Measurements from ENCODE around the gene SLC7A14. TPM values are rescaled to one million over a fixed set of nuclear protein-coding genes. Genes with fewer than 3 reads are reported as not detected.
A peak's percentile ranks its signal among the peaks of the same experiment; 100 is the strongest.

Gene SLC7A14
- total RNA-seq = not detected

DNA sequence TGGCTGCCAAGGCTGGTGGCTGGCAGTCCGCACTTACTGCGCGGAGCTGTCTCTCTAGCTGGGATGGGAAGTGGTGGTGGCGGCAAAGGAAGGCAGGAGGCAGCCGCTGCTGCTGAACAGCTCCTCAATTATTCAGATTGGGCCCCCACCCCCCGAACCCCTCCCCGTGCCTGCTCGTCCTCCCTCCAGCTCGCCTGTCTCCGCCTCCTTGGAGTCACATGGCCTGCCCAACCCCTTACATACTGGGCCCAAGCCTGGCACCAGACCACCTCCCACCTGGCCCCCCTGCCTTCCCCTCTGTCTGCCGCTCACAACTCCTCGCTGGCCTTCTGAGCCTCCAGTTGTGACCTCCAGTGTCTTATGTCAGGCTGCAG is at the start of gene SLC7A14:
Gene SLC7A14, minus strand, starts transcription at position 139 of the 374 bp plus-strand sequence. CDS start 59,139 bp downstream, outside the sequence.
- intact Hi-C loops (cut with DNase I) = no loop called here
- TF ChIP-seq, protein P1, sequence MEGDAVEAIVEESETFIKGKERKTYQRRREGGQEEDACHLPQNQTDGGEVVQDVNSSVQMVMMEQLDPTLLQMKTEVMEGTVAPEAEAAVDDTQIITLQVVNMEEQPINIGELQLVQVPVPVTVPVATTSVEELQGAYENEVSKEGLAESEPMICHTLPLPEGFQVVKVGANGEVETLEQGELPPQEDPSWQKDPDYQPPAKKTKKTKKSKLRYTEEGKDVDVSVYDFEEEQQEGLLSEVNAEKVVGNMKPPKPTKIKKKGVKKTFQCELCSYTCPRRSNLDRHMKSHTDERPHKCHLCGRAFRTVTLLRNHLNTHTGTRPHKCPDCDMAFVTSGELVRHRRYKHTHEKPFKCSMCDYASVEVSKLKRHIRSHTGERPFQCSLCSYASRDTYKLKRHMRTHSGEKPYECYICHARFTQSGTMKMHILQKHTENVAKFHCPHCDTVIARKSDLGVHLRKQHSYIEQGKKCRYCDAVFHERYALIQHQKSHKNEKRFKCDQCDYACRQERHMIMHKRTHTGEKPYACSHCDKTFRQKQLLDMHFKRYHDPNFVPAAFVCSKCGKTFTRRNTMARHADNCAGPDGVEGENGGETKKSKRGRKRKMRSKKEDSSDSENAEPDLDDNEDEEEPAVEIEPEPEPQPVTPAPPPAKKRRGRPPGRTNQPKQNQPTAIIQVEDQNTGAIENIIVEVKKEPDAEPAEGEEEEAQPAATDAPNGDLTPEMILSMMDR (IDR thresholded peaks at IDR 0.05) = no peak
- H3K4me1 ChIP-seq = peaks cover 0 to 5% of the 10 kb centered on the region in 2 donors
- peak within 1 kb of the TSS; percentile 23 to 44 for H3K4me3 ChIP-seq
- no peaks in the 10 kb centered on the region for H3K36me3 ChIP-seq
- H3K27ac ChIP-seq = no peak within 1 kb of the TSS
- H3K9me3 ChIP-seq = no peaks in the 10 kb centered on the region
- peaks cover 10% of the 10 kb centered on the region for H3K27me3 ChIP-seq
- no peak for DNase-seq (ENCODE audit: low spot score in 2 of 2)

DNA sequence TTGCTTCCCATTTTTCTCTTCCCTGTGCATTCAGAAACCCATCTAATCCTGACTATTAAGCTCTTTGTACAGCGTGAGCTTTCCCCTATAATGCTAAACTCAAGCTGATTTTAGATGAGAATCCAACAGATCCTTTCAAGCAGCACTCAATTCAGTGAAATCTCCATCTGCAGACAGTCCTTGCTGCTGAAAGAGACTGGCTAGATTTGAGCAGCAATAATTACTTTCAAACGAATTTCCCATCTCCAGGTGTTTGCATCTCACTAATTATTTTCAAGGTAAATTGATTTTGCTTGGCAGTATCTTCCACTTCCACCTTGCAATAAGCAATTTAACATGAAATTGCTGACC is 49.5 kb upstream of the SLC7A14 start:
- Histone ChIP-seq H3K27me3 (no peaks in the 10 kb centered on the region), H3K27ac (no peak overlapping the region), H3K36me3 (no peaks in the 10 kb centered on the region), H3K4me3 (no peak overlapping the region), H3K4me1 (no peaks in the 10 kb centered on the region), H3K9me3 (no peaks in the 10 kb centered on the region)
- intact Hi-C loops (cut with DNase I) = no loop called here
- TF ChIP-seq, protein P1 (IDR thresholded peaks at IDR 0.05) = no peak
- DNase-seq (ENCODE audit: low spot score in 2 of 2) = no peak

DNA sequence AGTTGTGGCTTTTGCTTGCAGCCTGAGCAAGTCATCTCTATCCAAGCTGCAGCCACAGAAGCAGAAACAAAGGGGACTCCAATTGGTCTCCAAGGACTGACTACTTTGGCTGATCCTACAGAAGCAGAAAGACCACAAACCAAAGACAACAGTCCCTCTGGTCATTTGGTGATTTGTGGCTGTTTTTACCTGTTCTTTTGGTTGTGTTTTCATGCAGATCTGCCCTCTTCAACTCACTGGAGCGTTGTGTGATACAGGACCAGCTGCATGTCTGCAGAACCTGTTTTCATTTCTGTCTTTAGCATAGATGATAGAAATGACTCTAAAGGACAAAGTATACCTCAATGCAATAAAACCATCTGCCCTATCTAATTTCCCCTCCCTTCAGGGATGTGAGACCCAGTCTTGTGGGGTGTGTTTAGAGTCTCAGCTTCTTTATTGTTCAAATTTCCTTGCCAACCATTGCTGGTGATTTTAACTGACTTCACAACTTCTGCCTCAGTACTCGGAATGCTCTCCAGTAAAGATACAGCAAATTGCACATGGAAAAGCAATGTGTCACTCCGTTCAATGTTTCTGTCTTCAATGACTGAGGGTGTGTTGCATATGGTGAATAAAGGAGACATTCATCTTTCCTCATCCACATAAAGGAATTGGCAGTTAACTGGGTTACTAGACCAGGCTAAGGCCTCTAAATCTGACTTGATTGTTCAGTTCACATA is 48.9 kb upstream of the SLC7A14 start:
- no peaks in the 10 kb centered on the region for H3K9me3 ChIP-seq
- H3K4me1 ChIP-seq = no peaks in the 10 kb centered on the region
- TF ChIP-seq, protein P1 (IDR thresholded peaks at IDR 0.05) = no peak
- no peak overlapping the region for H3K4me3 ChIP-seq
- H3K27me3 ChIP-seq = no peaks in the 10 kb centered on the region
- intact Hi-C loops (cut with DNase I) = no loop called here
- no peak for DNase-seq (ENCODE audit: low spot score in 2 of 2)
- H3K27ac ChIP-seq = no peak overlapping the region
- H3K36me3 ChIP-seq = no peaks in the 10 kb centered on the region

DNA sequence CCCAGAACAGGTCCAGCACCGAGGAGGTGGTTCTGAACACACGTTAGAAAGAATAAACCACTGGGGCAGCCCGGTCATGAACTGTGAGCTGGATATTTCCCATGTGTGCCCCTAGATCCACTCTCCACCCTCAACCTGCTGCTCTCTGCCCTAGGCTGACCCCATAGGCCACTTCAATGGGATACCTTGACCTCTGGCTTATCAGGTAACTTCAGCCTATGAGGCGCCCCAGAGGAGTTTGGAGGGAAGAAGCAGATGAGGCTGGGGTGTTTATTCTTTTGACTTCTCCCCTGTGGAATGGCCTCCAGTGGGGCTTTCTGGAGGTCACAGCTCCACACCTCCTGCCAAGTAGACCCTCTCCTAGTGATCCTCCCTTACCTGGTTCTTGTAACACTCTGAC is 47.7 kb upstream of the SLC7A14 start:
- Histone ChIP-seq H3K9me3 (no peaks in the 10 kb centered on the region), H3K36me3 (no peaks in the 10 kb centered on the region), H3K4me3 (no peak overlapping the region), H3K27ac (no peak overlapping the region), H3K27me3 (no peaks in the 10 kb centered on the region), H3K4me1 (no peaks in the 10 kb centered on the region)
- DNase-seq (ENCODE audit: low spot score in 2 of 2) = no peak
- TF ChIP-seq, protein P1 (IDR thresholded peaks at IDR 0.05) = no peak
- intact Hi-C loops (cut with DNase I) = no loop called here

GRCh38 chr3:170632780-170633179 is 46.9 kb upstream of the SLC7A14 start:
- TF ChIP-seq, protein P1 (IDR thresholded peaks at IDR 0.05) = no peak
- Histone ChIP-seq H3K36me3 (no peaks in the 10 kb centered on the region), H3K4me3 (no peak overlapping the region), H3K27me3 (no peaks in the 10 kb centered on the region), H3K27ac (no peak overlapping the region), H3K4me1 (no peaks in the 10 kb centered on the region), H3K9me3 (no peaks in the 10 kb centered on the region)
- intact Hi-C loops (cut with DNase I) = no loop called here
- DNase-seq (ENCODE audit: low spot score in 2 of 2) = no peak
